ENCODE data around the gene IAPP.
"Not testable (repeated sequence)": the region's sequence is repeated elsewhere in the genome, so short reads cannot be mapped to it uniquely, and the experiment has no call there.

Gene IAPP

DNA sequence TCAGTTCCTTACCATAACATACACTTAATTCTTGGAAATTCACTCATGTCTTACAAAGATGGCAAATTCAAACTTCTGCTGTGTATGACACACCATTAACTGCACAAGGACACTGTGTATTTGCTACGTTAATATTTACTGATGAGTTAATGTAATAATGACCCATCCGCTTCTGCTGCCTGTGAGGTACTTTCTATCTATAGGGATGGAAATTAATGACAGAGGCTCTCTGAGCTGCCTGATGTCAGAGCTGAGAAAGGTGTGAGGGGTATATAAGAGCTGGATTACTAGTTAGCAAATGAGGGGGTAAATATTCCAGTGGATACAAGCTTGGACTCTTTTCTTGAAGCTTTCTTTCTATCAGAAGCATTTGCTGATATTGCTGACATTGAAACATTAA lies at the start of gene IAPP:
Gene IAPP (plus strand): TSS at position 301 of the 400 bp plus-strand sequence. CDS start 450 bp downstream, outside the sequence.
- no peak for DNase-seq

- no peak for DNase-seq
Measured at GRCh38 chr12:21323736-21324135, 49.0 kb upstream of the IAPP start.

DNA sequence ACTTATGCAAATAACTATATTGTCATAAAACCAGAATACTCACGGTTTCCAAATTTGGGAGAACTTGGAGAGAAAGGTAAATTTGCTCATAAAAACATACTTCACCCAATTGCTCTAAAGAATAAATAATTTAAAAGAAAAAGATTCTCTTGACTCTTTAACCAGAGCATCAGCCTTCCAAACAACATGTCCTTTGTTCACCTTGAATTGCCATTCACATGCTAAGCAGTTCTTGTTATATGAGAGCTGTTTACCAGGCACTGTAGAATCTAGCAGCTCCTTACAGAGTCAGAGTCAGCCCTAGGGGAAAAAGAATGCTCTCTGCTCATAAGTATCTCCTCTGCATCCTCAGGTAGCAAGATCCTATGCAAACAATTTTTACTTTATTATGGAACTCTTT lies 48.2 kb upstream of the IAPP start:
- DNase-seq, result no peak

GRCh38 chr12:21328578-21328977 lies 44.1 kb upstream of the IAPP start:
- DNase-seq, result no peak

DNA sequence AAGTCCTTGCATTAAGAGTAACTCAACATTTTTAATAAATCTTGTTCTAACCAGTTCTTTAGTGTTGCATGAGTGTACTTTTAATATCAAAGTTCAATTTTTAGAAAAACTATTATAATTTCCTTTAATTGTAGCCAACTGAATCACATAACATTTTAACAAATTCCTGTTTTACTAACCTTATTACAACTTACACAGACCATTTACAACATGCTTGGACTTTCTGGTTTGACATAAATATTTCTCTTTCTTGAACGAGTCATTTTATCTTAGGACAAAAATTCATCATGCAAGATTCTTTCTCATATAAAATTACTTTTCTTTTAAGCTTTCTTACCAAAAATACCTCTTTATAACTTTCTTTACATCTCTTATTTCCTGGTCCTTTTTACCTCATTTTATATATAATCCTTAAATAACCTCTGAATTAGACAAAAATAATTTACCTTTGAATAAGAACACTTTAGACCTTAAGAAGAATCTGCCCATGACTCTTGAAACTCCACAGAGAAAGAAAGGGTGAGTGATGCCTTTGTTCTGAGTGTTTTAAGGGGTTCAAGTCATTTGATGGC lies 41.9 kb upstream of the IAPP start:
- no peak for DNase-seq

- no peak for DNase-seq
Measured at GRCh38 chr12:21334771-21335325, 37.9 kb upstream of the IAPP start, which contains the start of gene SLCO1A2. TSS of gene SLCO1A2 (minus strand) at chr12:21334917. CDS start at chr12:21334647, 270 bp downstream.

- no peak for DNase-seq
Measured at GRCh38 chr12:21336656-21337055, 36.0 kb upstream of the IAPP start.

- DNase-seq, result no peak
Measured at GRCh38 chr12:21337453-21337852, 35.2 kb upstream of the IAPP start.

DNA sequence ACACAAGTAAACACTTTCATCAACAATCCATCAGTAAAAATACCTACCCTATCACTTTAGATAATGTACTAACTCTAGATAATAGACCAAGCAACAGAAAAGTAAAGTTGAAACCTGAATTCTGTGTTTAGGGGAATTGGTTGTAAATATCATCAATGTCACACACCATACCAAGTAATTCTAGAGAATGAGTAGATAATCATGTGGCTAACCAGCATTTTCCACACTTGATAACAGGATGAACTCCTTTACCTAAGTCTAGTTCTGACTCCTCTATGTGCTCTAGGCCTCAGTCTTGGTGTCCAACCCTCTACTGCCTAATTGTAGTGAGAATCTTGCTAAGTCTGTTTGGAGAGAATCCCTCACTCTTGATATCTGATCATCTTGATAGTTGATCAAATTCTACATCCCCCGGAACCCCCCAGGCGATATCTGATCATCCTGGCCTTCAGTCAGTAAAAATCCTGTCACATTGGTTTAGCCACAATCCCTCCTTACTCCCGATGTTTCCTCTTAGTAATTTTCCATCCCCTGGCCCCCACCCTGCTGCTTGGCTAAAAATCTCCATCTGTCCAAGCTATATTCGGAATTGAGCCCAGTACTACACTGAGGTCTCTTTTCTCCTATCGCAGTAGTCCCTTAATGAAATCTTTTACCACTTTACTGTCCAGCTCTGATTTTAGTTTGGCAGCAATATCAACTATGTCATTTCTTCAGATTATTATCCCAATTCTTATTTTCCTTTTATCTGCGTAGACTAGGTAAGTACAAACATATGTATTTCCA lies 34.5 kb upstream of the IAPP start:
- no peak for DNase-seq

- DNase-seq, result no peak
Measured at GRCh38 chr12:21339921-21340320, 32.8 kb upstream of the IAPP start.

- no peak for DNase-seq
Measured at GRCh38 chr12:21340403-21340802, 32.3 kb upstream of the IAPP start.

DNA sequence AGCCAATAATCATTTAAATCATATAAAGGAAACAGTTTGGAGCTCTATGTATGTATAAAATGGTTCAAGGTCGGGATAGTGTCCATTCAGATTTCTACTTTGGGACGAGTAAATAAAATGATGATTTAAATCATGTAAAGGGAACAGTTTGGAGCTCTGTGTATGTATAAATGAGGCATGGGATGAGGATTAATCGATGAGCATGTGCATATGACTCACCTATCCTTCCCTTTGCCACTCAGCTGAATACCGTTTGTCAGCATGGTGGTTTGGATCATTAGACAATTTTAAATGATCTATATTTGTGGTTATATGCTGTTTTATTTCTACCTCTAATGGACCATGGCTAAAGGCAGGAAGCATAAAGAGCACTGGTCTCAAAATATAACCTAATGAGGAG lies 30.9 kb upstream of the IAPP start:
- DNase-seq, result no peak

DNA sequence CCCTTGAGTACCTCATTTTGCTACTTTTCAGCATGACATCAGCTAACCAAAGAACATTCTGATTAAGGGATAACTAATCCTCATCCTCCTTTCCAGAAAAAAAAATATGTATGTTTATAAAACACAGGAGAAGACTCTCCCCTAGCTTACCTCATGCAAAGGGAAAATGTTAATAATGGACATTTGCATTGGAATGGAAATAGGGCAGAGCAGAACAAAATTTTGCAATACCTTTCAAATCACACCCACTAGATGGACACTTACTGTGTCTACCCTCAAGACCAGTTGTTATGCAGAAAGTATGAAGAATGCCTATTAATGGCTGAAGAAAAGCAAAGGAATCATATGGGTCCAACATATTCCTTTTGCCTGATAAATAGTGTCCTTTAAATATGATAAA lies 29.1 kb upstream of the IAPP start:
- DNase-seq, result no peak

DNA sequence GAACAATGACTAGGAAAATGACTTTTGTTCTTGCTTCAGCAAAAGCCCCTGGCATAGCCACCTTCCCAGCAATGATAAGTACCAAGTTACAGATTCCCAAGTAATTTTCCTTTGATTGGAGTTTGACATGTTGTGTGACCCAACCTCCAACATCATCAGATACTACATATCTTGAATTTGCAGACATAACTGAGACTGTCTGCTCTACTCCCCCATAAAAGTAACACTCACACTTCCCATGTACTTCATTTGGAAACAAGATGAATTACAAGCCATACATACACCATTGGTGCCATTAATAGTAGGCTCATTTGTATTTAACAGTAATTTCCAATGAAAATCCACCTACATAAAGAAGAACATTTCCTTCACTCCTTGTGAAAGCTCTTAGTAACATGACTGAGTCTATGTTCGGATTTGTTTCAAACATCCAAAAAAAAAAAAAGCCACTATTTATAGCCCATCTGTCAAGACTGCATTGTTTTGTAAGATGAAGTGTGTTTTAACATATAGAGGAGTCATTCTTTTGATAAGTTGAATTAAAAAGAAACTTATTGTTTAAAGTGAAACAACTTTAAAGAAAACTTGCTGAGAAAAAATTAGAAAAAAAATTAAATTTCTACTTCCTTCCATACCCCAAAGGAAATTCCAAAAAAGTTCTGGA lies 26.0 kb upstream of the IAPP start:
- DNase-seq, result no peak

GRCh38 chr12:21350975-21351374 lies 21.7 kb upstream of the IAPP start:
- DNase-seq, result no peak

DNA sequence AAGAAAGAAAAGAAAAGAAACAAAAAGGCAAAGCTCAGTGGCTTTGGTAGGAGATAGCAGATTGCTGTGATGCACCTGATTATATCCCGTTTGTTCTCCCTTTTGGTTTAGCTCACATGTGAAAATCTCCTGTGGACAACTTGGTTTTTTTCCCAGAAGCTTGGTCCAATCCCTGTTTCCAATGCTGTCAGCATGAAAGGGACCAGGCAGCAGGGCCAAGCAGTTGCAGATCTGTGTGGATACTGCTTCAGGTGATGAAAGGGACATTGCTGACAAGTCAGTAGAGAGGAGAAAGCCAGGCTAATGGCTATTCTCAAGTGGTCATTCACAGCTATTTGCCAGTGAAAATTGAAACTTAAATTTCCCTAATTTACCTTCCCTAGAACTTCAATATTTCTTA lies 19.2 kb upstream of the IAPP start:
- no peak for DNase-seq

GRCh38 chr12:21353948-21354347 lies 18.8 kb upstream of the IAPP start:
- no peak for DNase-seq

DNA sequence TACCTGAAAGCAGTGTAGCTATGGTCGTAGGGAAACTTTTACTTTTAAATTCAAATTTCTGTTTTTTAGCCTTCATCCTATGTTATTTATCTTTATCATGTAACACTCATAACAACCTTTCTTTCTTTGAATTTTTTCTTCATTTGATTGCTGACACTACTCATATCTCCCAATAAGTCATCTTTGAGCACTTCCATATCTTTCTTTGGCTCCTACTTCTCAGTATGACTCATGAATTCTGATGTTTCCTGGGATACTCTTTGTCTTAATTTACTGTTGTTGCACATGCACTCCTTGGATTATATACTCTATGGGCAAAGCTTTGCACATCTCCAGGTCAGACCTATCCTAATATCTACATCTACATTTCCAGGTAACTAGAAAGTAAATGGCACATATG lies 18.1 kb upstream of the IAPP start:
- DNase-seq, result no peak

- DNase-seq, result not testable (repeated sequence)
Measured at GRCh38 chr12:21360632-21361031, 12.1 kb upstream of the IAPP start.

DNA sequence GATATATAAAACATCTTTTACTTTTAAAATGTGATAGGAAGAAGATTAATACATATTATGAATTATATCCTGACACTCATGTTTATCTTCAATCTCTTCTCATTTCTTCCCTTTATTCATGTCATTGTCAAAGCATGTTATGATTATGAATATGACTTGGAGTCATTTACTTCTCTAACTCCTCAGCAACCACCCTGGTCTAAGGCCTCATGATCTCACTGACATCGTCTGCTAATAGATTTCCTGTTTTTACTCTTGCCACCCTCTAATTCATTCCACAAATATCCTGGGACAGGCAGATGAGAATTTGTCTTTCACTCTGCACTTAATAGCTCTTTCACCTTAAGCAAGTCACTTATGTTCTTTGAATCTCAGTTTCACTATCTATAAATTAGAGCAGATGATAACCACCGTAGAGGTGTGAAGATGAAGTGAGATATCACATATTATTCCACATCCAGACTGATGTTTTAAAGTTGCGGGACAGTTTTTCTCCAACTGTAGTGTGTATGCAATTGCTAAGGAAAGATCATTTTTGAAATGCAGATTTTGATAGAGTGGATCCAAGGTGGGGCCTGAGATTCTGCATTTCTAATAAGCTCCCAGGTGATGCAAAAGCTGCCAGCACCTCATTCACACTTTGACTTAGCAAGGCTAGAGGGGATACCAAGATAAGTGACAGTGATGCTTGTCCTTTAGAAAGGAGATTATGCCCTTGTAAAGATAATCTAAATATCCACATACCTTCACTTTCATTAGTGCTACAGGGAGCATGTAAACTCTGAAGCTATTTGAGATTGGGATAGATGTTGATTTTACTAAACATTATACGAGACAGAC lies 3.3 kb upstream of the IAPP start:
- DNase-seq, result no peak

GRCh38 chr12:21370845-21371449 lies 1.8 kb upstream of the IAPP start:
- no peak for DNase-seq

GRCh38 chr12:21379218-21379617 lies 6.5 kb downstream of the IAPP start:
- no peak for DNase-seq
